Measurements from ENCODE around the gene TMEM214. TPM values are rescaled to one million over a fixed set of nuclear protein-coding genes. Genes with fewer than 3 reads are reported as not detected.
A peak's percentile ranks its signal among the peaks of the same experiment; 100 is the strongest.

The TMEM214 gene
- total RNA-seq, 2 experiments from 2014 or later, result 50.6 to 54.3 TPM

GRCh38 chr2:27078267-27079194, 45.8 kb downstream of the TMEM214 start, which contains the start of gene EMILIN1:
TSS of gene EMILIN1 (plus strand) at chr2:27078615. CDS start at chr2:27079066, 451 bp downstream.
- Mint-ChIP-seq H3K4me3 (no peak within 1 kb of the TSS), H3K4me1 (peaks cover 38% of the 10 kb centered on the region), H3K27ac (no peak within 1 kb of the TSS), H3K9me3 (no peaks in the 10 kb centered on the region), H3K27me3 (no peaks in the 10 kb centered on the region), H3K36me3 (no peaks in the 10 kb centered on the region)
- DNase-seq, result no peak

DNA sequence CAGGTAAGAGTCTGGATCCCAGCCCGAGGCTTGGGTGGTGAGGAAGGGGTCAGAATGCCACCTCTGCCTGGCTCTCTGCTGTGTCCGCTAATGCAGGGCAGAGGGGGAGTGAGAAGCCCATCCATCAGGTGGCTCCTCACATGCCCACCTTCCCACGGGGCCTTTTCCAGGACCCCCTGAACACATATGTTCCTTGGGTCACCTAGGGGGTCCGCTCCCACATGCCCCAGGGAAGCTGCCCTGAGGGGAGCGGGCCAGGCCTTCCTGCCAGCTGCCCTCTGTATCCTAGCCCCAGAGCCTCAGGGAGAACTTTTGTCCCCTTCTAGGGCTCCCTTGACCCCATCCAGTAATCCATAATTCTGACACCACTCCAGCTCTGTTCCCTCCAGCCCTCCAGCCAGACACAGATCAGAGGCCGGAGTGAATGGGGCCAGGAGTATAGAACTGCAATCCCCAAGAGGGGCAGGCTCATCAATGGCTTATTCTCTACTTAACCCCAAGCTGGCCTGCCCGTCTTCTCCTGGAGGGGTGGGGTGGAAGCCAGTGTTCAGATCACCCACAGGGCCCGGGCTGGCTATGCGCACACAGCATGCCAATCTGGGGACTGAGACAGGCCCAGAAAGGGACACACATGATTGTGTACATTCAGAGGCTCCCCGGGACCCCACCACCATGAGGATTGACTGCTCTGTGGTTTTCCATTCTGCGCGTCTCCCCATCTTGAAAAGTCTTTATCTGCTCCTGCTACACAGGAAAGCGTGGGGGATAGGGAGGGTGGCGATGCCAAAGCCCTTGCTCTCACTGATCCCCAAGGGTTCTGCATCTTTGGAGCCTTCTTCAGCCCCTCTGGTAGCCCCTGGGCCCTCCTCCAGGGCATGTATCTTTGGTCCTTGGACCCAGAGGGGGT, 46.7 kb downstream of the TMEM214 start:
- H3K4me1 Mint-ChIP-seq, result peaks cover 30% of the 10 kb centered on the region
- H3K9me3 Mint-ChIP-seq, result no peaks in the 10 kb centered on the region
- H3K27ac Mint-ChIP-seq, result no peak overlapping the region
- no peaks in the 10 kb centered on the region for H3K27me3 Mint-ChIP-seq
- H3K36me3 Mint-ChIP-seq, result no peaks in the 10 kb centered on the region
- DNase-seq, result no peak
- no peak overlapping the region for H3K4me3 Mint-ChIP-seq

- peaks cover 28% of the 10 kb centered on the region for H3K4me1 Mint-ChIP-seq
Measured at GRCh38 chr2:27080140-27080469, 47.3 kb downstream of the TMEM214 start.

GRCh38 chr2:27080603-27080936, 47.8 kb downstream of the TMEM214 start:
- Mint-ChIP-seq H3K4me3 (peak overlapping the region; percentile 76), H3K36me3 (no peaks in the 10 kb centered on the region), H3K4me1 (peaks cover 27% of the 10 kb centered on the region), H3K27ac (peak overlapping the region; percentile 96), H3K9me3 (no peaks in the 10 kb centered on the region), H3K27me3 (no peaks in the 10 kb centered on the region)
- no peak for DNase-seq

More at GRCh38 chr2:27080140-27080469, 47.3 kb downstream of the TMEM214 start:
- Mint-ChIP-seq H3K36me3 (no peaks in the 10 kb centered on the region), H3K27ac (peak overlapping the region; percentile 8), H3K27me3 (no peaks in the 10 kb centered on the region), H3K4me3 (no peak overlapping the region), H3K9me3 (no peaks in the 10 kb centered on the region)
- DNase-seq, result no peak

GRCh38 chr2:27081984-27082772, 49.4 kb downstream of the TMEM214 start:
- Mint-ChIP-seq H3K27ac (peak overlapping the region; percentile 96), H3K36me3 (no peaks in the 10 kb centered on the region), H3K27me3 (no peaks in the 10 kb centered on the region), H3K4me1 (peaks cover 24% of the 10 kb centered on the region), H3K4me3 (peak overlapping the region; percentile 76), H3K9me3 (no peaks in the 10 kb centered on the region)
- DNase-seq, result no peak

DNA sequence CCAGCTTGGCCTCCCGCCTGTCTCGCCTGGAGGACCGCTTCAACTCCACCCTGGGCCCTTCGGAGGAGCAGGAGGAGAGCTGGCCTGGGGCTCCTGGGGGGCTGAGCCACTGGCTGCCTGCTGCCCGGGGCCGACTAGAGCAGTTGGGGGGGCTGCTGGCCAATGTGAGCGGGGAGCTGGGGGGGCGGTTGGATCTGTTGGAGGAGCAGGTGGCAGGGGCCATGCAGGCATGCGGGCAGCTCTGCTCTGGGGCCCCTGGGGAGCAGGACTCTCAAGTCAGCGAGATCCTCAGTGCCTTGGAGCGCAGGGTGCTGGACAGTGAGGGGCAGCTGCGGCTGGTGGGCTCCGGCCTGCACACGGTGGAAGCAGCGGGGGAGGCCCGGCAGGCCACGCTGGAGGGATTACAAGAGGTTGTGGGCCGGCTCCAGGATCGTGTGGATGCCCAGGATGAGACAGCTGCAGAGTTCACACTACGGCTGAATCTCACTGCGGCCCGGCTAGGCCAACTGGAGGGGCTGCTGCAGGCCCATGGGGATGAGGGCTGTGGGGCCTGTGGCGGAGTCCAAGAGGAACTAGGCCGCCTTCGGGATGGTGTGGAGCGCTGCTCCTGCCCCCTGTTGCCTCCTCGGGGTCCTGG, 50.1 kb downstream of the TMEM214 start:
- no peak for DNase-seq
- H3K36me3 Mint-ChIP-seq, result no peaks in the 10 kb centered on the region
- no peak overlapping the region for H3K27ac Mint-ChIP-seq
- H3K4me3 Mint-ChIP-seq, result no peak overlapping the region
- H3K4me1 Mint-ChIP-seq, result peaks cover 31% of the 10 kb centered on the region
- no peaks in the 10 kb centered on the region for H3K27me3 Mint-ChIP-seq
- no peaks in the 10 kb centered on the region for H3K9me3 Mint-ChIP-seq

DNA sequence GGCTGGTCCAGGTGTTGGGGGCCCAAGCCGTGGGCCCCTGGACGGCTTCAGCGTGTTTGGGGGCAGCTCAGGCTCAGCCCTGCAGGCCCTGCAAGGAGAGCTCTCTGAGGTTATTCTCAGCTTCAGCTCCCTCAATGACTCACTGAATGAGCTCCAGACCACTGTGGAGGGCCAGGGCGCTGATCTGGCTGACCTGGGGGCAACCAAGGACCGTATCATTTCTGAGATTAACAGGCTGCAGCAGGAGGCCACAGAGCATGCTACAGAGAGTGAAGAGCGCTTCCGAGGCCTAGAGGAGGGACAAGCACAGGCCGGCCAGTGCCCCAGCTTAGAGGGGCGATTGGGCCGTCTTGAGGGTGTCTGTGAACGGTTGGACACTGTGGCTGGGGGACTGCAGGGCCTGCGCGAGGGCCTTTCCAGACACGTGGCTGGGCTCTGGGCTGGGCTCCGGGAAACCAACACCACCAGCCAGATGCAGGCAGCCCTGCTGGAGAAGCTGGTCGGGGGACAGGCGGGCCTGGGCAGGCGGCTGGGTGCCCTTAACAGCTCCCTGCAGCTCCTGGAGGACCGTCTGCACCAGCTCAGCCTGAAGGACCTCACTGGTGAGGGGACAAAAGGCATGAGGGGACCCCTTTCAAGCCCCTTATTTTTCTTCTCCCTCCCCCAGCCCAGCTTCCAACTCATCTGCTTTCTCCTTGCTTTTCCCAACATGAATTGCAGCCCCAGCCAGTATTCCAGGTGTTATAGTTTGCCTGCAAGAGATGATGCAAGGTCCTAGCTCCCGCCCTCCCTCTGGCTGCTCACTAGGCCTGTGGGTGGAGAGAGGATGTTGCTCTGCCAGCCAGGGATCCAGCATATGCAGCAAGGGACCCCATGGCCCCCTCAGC, 50.9 kb downstream of the TMEM214 start:
- Mint-ChIP-seq H3K36me3 (no peaks in the 10 kb centered on the region), H3K9me3 (no peaks in the 10 kb centered on the region), H3K4me3 (no peak overlapping the region), H3K27ac (no peak overlapping the region), H3K4me1 (peaks cover 31% of the 10 kb centered on the region), H3K27me3 (no peaks in the 10 kb centered on the region)
- DNase-seq, result no peak

- Mint-ChIP-seq H3K4me3 (no peak overlapping the region), H3K27me3 (no peaks in the 10 kb centered on the region), H3K36me3 (no peaks in the 10 kb centered on the region), H3K9me3 (no peaks in the 10 kb centered on the region), H3K4me1 (peaks cover 31% of the 10 kb centered on the region), H3K27ac (no peak overlapping the region)
- no peak for DNase-seq
Measured at GRCh38 chr2:27084297-27085061, 51.7 kb downstream of the TMEM214 start.

DNA sequence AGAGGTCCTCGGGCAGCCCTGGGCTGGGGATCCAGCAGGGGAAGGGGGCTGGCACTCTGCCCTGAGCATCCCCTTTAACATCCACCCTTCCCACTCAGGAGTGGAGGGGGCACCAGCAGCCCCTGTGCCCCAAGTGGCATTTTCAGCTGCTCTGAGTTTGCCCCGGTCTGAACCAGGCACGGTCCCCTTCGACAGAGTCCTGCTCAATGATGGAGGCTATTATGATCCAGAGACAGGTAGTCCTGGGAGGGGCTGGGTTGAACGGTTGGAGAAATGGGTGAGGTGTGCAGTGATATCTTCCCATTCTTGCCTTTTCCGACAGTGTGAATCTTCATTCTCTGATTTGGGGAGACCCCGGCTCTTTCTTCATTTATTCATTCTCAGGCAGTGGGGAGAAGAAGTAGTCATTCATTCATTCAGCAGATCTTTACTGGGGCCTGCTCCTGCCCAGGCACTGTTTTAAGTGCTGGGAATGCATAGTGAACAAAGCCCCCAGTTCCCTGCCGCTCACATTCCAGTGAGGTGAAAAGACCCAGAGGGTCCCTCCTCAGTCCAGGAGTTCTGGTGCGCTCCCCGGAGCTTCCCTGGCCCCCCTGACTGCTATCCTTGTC, 52.4 kb downstream of the TMEM214 start:
- H3K36me3 Mint-ChIP-seq, result no peaks in the 10 kb centered on the region
- no peaks in the 10 kb centered on the region for H3K27me3 Mint-ChIP-seq
- peak overlapping the region; percentile 85 for H3K4me3 Mint-ChIP-seq
- DNase-seq, result no peak
- peaks cover 30% of the 10 kb centered on the region for H3K4me1 Mint-ChIP-seq
- H3K27ac Mint-ChIP-seq, result peak overlapping the region; percentile 62
- no peaks in the 10 kb centered on the region for H3K9me3 Mint-ChIP-seq

DNA sequence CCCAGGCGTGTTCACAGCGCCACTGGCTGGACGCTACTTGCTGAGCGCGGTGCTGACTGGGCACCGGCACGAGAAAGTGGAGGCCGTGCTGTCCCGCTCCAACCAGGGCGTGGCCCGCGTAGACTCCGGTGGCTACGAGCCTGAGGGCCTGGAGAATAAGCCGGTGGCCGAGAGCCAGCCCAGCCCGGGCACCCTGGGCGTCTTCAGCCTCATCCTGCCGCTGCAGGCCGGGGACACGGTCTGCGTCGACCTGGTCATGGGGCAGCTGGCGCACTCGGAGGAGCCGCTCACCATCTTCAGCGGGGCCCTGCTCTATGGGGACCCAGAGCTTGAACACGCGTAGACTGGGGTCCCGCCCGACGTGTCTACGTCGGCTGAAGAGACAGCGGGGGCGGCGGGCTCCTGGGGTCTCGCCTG, 52.9 kb downstream of the TMEM214 start:
- Mint-ChIP-seq H3K4me1 (peaks cover 27% of the 10 kb centered on the region), H3K36me3 (no peaks in the 10 kb centered on the region), H3K27ac (peak overlapping the region; percentile 62), H3K4me3 (peak overlapping the region; percentile 85), H3K9me3 (no peaks in the 10 kb centered on the region), H3K27me3 (no peaks in the 10 kb centered on the region)
- DNase-seq, result peak; percentile 48

DNA sequence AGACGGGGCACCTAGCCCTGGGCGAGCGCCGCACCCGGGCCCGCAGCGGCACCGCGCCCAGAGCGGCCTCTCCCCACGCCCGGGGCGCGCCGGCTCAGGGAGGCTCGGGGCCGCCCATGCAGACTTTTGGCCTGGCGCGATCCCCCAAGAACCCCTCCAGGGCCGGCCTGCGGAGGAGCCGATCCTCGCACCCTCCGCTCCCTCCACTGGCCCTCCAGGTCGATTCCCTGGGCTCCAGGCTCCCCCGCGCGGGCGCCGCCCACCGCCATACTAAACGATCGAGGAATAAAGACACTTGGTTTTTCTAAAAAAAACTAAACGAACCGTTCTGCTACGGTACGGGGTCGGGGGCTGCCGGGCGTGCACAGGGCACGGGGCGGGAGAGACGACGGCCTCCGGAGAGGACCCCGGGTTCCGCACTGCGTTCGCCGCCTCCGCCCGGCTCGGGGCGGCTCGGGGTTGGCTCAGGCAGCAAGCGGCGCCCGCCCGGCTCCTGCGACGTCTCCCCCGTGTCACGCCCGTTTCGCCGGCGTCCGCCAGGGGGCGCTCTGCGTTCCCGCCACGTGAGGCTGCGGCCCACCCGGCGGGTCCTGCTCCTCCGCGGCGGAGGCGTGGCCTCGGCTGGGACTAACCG, 53.4 kb downstream of the TMEM214 start:
- Mint-ChIP-seq H3K4me3 (peak overlapping the region; percentile 85), H3K4me1 (peaks cover 22% of the 10 kb centered on the region), H3K27me3 (no peaks in the 10 kb centered on the region), H3K27ac (peak overlapping the region; percentile 83), H3K9me3 (no peaks in the 10 kb centered on the region), H3K36me3 (no peaks in the 10 kb centered on the region)
- peak; percentile 100 for DNase-seq

All from activated naive CD8-positive, alpha-beta T cell treated with anti-CD3 and anti-CD28 coated beads for 36 hours (primary cell).